Right lobe of liver (tissue), 4 donors: ENCODE data around the gene ABCC12.

Experiments used
- CTCF ChIP-seq, 4 donors: fragments of 200-600 bp in 3 of 4; fragments of 450-650 bp in 1 of 4; IDR thresholded peaks; one replicate each; pipeline versions ENCODE4 v1.5.1 to v1.8.0; 2016 to 2022; ENCODE audit warnings: antibody characterized with exemption in 4 of 4, mild to moderate bottlenecking in 2 of 4
- POLR2A ChIP-seq: fragments of 450-650 bp; IDR thresholded peaks from one replicate; pipeline ENCODE4 v1.6.1; 2017; ENCODE audit warnings: antibody characterized with exemption, mild to moderate bottlenecking
- donor health status: DM: no; HTN: no; CAD: no.
- donor health status: DM: no; HTN: no; CAD: no.
- donor health status: DM: no; HTN: yes; CAD: no.

GRCh38 chr16:48125888-48126287 lies 29.9 kb downstream of the ABCC12 start:
- TF ChIP-seq CTCF (IDR thresholded peaks at IDR 0.05) (no peak), POLR2A (no peak)
